ENCODE data around the gene LONP2. TPM values are rescaled to one million over a fixed set of nuclear protein-coding genes. Genes with fewer than 3 reads are reported as not detected.
"Not testable (repeated sequence)": the region's sequence is repeated elsewhere in the genome, so short reads cannot be mapped to it uniquely, and the experiment has no call there.

The LONP2 gene
- total RNA-seq, 8 experiments from 2014 or later, result 25.3 to 70.5 (median 42.5) TPM

- H3K4me3 ChIP-seq, result peak overlapping the region; percentile 61 to 90 (median 73)
- in situ Hi-C loops (cut with MboI; ENCODE audit: low pct_unique_long_range_greater_than_20kb in 2 of 9, low sequenced_read_pairs in 9 of 9, unreplicated experiment in 9 of 9), result loop anchor here in 3 of 9 experiments (25.0 kb wide), 2 partner anchors 96 to 229 kb away; partner anchors contain the start of gene N4BP1 (in 2 of the 3)
These were observed 139.1 kb downstream of the LONP2 start for GRCh38 chr16:48383009-48383876.

GRCh38 chr16:48383877-48384519 is 139.9 kb downstream of the LONP2 start:
- Histone ChIP-seq H3K4me1 (replicated peaks in 1 of 2) (peaks cover 7 to 16% of the 10 kb centered on the region in 2 donors), H3K27ac (peak overlapping the region; percentile 98 to 99), H3K4me3 (peak overlapping the region; percentile 61 to 90 (median 73))
- ATAC-seq (replicated peaks in 6 of 8), result peak in 2 of 8 experiments; percentile 1
- in situ Hi-C loops (cut with MboI; ENCODE audit: low pct_unique_long_range_greater_than_20kb in 2 of 9, low sequenced_read_pairs in 9 of 9, unreplicated experiment in 9 of 9), result loop anchor here in 3 of 9 experiments (25.0 kb wide), 2 partner anchors 97 to 228 kb away; partner anchors contain the start of gene N4BP1 (in 2 of the 3)
- WGBS, 10 experiments, result 0 to 2% (median 1%) methylated on average over 3 to 14 of the region's 15 CpGs

More at GRCh38 chr16:48383009-48383876, 139.1 kb downstream of the LONP2 start:
- peaks cover 8 to 20% of the 10 kb centered on the region in 2 donors for H3K4me1 ChIP-seq (replicated peaks in 1 of 2)
- no peak for ATAC-seq (replicated peaks in 6 of 8)
- 25 to 58% (median 39%) methylated on average over 1 to 6 of the region's 6 CpGs for WGBS, 10 experiments
- no peak overlapping the region for H3K27ac ChIP-seq

GRCh38 chr16:48384520-48385252 is 140.6 kb downstream of the LONP2 start:
- Histone ChIP-seq H3K4me1 (replicated peaks in 1 of 2) (peaks cover under 1 to 12% of the 10 kb centered on the region in 2 donors), H3K4me3 (peak overlapping the region; percentile 61 to 90 (median 73)), H3K27ac (peak overlapping the region; percentile 98 to 99)
- WGBS, 10 experiments, result 0% methylated on average over 2 to 5 of the region's 103 CpGs; no CpG with 5 or more reads in 7 of the 10 experiments
- peak; percentile 51 to 69 (median 64) for ATAC-seq (replicated peaks in 6 of 8)
- in situ Hi-C loops (cut with MboI; ENCODE audit: low pct_unique_long_range_greater_than_20kb in 2 of 9, low sequenced_read_pairs in 9 of 9, unreplicated experiment in 9 of 9), result loop anchor here in 3 of 9 experiments (25.0 kb wide), 2 partner anchors 97 to 228 kb away; partner anchors contain the start of gene N4BP1 (in 2 of the 3)

DNA sequence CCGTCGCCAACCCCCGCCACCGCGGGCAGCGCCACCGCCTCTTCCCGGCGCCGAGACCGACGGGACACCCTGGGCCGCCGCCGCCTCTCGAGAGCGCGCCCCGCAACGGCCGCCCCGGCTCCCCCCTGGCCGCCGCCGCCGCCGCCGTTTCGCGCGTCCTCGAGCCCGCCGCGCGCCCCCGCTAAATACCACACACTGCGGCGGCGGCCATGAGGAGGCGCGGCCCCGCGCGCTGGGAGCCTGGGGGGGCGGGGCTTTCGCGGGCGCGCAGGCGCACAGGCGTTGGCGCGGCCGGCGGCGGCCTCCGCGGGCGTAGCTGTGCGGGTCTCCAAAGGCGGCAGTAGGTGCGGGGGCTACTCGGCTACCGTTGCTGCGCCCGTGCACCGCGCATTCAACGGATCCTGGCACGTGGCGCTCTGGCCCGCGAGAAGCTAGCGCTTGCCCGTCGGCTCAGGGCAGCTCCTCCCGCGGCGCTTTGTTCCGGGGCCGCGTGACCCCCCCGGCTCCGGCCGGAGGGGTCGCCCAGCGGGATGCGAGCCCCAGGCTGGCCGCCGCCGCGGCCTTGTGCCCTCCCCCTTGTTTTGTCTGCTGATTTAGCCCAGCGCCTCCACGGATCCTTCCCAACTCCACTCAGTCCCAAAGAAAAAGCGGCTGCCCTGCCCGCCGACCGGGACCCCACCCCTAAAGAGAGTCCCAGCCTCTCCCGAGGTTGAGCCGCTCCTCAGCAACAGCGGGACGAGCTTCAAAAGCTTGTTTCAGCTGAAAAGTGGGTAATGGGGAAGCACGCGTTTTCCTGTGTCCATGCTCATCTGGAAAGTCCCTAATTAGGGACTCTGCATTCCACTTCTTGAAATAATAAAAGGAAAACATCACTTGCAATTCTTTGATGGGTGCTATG is 141.4 kb downstream of the LONP2 start, which contains the start of gene SIAH1:
TSS of gene SIAH1 (minus strand) at position 161 of the 898 bp plus-strand sequence. CDS start 22,985 bp downstream, outside the sequence.
- H3K4me1 ChIP-seq (replicated peaks in 1 of 2), result peaks cover 0 to 12% of the 10 kb centered on the region in 2 donors
- in situ Hi-C loops (cut with MboI; ENCODE audit: low pct_unique_long_range_greater_than_20kb in 2 of 9, low sequenced_read_pairs in 9 of 9, unreplicated experiment in 9 of 9), result loop anchor here in 3 of 9 experiments (25.0 kb wide), 2 partner anchors 98 to 227 kb away; partner anchors contain the start of gene N4BP1 (in 2 of the 3)
- peak; percentile 72 to 86 (median 79) for ATAC-seq (replicated peaks in 6 of 8)
- 0 to 12% (median 0%) methylated on average over 1 to 12 of the region's 105 CpGs; no CpG with 5 or more reads in 4 of the 10 experiments for WGBS, 10 experiments
- peak within 1 kb of the TSS; percentile 61 to 90 (median 73) for H3K4me3 ChIP-seq
- peak within 1 kb of the TSS; percentile 98 to 99 for H3K27ac ChIP-seq

- ATAC-seq (replicated peaks in 6 of 8), result no peak
- Histone ChIP-seq H3K27ac (no peak overlapping the region), H3K4me3 (no peak overlapping the region), H3K4me1 (replicated peaks in 1 of 2) (peaks cover 0 to 12% of the 10 kb centered on the region in 2 donors)
- 76 to 100% (median 93%) methylated on average over 1 to 13 of the region's 17 CpGs for WGBS, 10 experiments
- in situ Hi-C loops (cut with MboI; ENCODE audit: low pct_unique_long_range_greater_than_20kb in 2 of 9, low sequenced_read_pairs in 9 of 9, unreplicated experiment in 9 of 9), result loop anchor here in 3 of 9 experiments (25.0 kb wide), 2 partner anchors 99 to 226 kb away; partner anchors contain the start of gene N4BP1 (in 2 of the 3)
These were observed 142.6 kb downstream of the LONP2 start for GRCh38 chr16:48386559-48387312.

- Histone ChIP-seq H3K27ac (no peak overlapping the region), H3K4me1 (replicated peaks in 1 of 2) (peaks cover 4 to 14% of the 10 kb centered on the region in 2 donors), H3K4me3 (no peak overlapping the region)
- no peak for ATAC-seq (replicated peaks in 6 of 8)
- in situ Hi-C loops (cut with MboI; ENCODE audit: low pct_unique_long_range_greater_than_20kb in 2 of 9, low sequenced_read_pairs in 9 of 9, unreplicated experiment in 9 of 9), result loop anchor here in 3 of 9 experiments (25.0 kb wide), 2 partner anchors 105 to 220 kb away; partner anchors contain the start of gene N4BP1 (in 2 of the 3)
- 67 to 100% (median 91%) methylated on average over 1 to 5 of the region's 5 CpGs; no CpG with 5 or more reads in 3 of the 10 experiments for WGBS, 10 experiments
These were observed 148.3 kb downstream of the LONP2 start for GRCh38 chr16:48392407-48392806.

DNA sequence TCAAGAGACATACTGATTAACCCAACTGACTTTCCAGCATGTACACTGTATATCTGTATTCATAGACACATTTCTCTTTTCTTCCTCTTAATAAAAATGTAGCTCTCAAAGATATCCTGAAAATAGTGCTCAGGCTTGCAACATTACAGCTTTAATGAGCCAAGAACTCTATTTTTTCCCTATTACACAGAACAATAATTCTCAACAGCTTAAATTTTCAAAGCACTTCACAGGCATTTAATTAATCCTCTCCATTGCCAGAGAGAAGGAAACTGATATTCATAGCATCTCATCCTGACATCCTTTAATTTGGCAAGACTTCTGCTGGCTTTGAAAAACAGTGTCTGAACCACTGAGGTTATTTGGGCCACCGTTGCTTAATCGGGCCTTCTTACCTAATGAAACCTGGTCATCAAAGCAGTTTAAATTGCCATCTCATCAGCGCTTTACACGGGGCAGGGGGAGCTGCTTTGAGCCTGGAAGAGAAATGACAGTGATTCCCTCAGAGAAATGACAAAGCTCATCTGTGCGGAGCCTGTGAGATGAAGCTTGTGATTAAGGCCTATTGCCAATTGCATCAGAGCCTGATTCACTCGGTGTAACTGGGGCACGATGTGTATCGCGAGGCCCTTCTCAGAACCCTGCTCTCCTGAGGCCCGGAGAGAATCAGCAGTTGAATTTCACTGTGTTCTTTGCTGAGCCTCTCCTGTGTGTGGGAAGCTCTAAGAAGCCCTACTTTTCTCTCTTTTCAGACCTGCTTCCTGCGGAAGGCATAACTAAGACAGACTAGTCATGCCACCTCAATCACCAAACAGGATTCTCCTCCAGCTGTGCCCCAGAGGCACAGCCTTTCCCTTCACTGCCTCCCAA is 149.6 kb downstream of the LONP2 start:
- WGBS, 10 experiments, result 16 to 82% (median 57%) methylated on average over 3 to 10 of the region's 11 CpGs; no CpG with 5 or more reads in 1 of the 10 experiments

GRCh38 chr16:48394355-48394703 is 150.2 kb downstream of the LONP2 start:
- in situ Hi-C loops (cut with MboI; ENCODE audit: low pct_unique_long_range_greater_than_20kb in 2 of 9, low sequenced_read_pairs in 9 of 9, unreplicated experiment in 9 of 9), result loop anchor here in 3 of 9 experiments (25.0 kb wide), 2 partner anchors 107 to 218 kb away; partner anchors contain the start of gene N4BP1 (in 2 of the 3)

More for the DNA sequence above, 149.6 kb downstream of the LONP2 start:
- ATAC-seq (replicated peaks in 6 of 8), result peak in 7 of 8 experiments; percentile 56 to 98 (median 97)
- in situ Hi-C loops (cut with MboI; ENCODE audit: low pct_unique_long_range_greater_than_20kb in 2 of 9, low sequenced_read_pairs in 9 of 9, unreplicated experiment in 9 of 9), result loop anchor here in 3 of 9 experiments (25.0 kb wide), 2 partner anchors 106 to 219 kb away; partner anchors contain the start of gene N4BP1 (in 2 of the 3)
- Histone ChIP-seq H3K4me1 (replicated peaks in 1 of 2) (peaks cover 4 to 14% of the 10 kb centered on the region in 2 donors), H3K27ac (peak overlapping the region; percentile 59 to 72), H3K4me3 (no peak overlapping the region)

GRCh38 chr16:48395375-48395774 is 151.3 kb downstream of the LONP2 start:
- Histone ChIP-seq H3K4me3 (no peak overlapping the region), H3K27ac (no peak overlapping the region), H3K4me1 (replicated peaks in 1 of 2) (peaks cover 4 to 14% of the 10 kb centered on the region in 2 donors)
- ATAC-seq (replicated peaks in 6 of 8), result no peak
- whole genome bisulfite sequencing, 10 experiments, result 0 to 100% (median 89%) methylated on average over 1 to 3 of the region's 3 CpGs; no CpG with 5 or more reads in 2 of the 10 experiments
- in situ Hi-C loops (cut with MboI; ENCODE audit: low pct_unique_long_range_greater_than_20kb in 2 of 9, low sequenced_read_pairs in 9 of 9, unreplicated experiment in 9 of 9), result loop anchor here in 3 of 9 experiments (25.0 kb wide), 2 partner anchors 108 to 217 kb away; partner anchors contain the start of gene N4BP1 (in 2 of the 3)

More at GRCh38 chr16:48394355-48394703, 150.2 kb downstream of the LONP2 start:
- Histone ChIP-seq H3K4me1 (replicated peaks in 1 of 2) (peaks cover 4 to 14% of the 10 kb centered on the region in 2 donors), H3K4me3 (no peak overlapping the region), H3K27ac (peak overlapping the region; percentile 59 to 72)
- 23 to 100% (median 81%) methylated on average over 1 to 6 of the region's 6 CpGs; no CpG with 5 or more reads in 2 of the 10 experiments for WGBS, 10 experiments
- peak in 5 of 8 experiments; percentile 68 to 79 (median 73) for ATAC-seq (replicated peaks in 6 of 8)

- in situ Hi-C loops (cut with MboI; ENCODE audit: low pct_unique_long_range_greater_than_20kb in 2 of 9, low sequenced_read_pairs in 9 of 9, unreplicated experiment in 9 of 9); H3K27ac ChIP-seq; H3K4me1 ChIP-seq (replicated peaks in 1 of 2); ATAC-seq (replicated peaks in 6 of 8); H3K4me3 ChIP-seq: not testable (repeated sequence)
- WGBS, 10 experiments, result 0 to 100% (median 93%) methylated on average over 1 to 6 of the region's 8 CpGs
These were observed 158.4 kb downstream of the LONP2 start for GRCh38 chr16:48402547-48402946.

All from motor neuron (in vitro differentiated cells).